CD4-positive, alpha-beta T cell treated with Interleukin-4 for 1 hour (primary cell): ENCODE data around the gene MRPL50.

Experiments
- DNase-seq, 2 donors: peaks; one replicate each; pipeline ENCODE4 v3.0.0-alpha.2; 2020 to 2022

Gene MRPL50

DNA sequence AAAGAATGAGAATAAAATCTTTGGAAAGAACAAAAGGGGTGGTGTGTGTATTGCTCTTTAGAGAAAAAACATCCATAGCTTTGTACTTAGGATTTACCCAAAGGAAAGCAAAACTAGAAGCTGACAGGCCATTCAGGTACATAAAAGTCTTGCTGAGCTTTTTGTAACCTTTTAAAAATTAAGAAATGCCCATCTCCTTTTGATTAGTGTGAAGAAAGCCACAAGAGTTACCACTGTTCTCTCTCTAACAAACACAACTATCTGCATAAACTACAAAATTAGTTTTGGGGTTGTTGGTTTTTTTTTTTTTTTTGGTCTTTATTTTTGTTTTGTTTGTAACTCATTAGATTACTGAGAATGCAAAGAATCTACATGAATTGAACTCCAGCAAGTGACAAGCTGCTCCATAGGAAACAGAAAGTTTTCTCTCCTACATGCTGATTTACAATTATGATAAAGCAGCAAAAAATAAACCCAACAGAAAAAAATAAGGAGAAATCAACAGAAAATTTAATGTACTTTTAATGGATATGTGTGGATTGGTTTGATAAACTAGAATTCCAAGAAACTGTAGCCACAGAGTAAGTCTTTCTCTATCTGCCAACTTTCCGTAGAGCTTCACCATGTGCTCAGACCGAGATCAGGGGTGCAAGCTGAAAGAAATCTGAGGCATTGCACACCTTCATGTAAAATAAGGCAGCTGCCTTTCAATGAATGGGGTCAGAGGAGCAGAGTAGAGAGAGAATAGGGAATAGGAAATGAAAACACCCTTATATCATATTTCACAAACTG is 25.9 kb downstream of the MRPL50 start:
- no peak for DNase-seq

DNA sequence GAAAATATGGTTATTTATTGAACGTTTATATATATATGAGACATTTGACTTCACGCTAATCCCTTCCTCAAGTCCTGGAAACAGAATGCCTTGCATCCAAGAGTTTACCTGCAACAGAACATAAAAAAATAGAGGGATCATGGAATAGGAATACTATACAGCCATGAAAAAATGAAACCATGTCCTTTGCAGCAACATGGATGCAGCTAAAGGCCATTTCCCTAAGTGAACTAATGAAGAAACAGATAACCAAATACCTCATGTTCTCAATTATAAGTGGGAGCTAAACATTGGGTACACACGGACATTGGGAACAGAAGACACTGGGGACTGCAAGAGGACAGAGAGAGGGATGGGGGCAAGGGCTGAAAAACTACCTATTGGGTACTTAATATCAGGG is 26.6 kb downstream of the MRPL50 start:
- no peak for DNase-seq

DNA sequence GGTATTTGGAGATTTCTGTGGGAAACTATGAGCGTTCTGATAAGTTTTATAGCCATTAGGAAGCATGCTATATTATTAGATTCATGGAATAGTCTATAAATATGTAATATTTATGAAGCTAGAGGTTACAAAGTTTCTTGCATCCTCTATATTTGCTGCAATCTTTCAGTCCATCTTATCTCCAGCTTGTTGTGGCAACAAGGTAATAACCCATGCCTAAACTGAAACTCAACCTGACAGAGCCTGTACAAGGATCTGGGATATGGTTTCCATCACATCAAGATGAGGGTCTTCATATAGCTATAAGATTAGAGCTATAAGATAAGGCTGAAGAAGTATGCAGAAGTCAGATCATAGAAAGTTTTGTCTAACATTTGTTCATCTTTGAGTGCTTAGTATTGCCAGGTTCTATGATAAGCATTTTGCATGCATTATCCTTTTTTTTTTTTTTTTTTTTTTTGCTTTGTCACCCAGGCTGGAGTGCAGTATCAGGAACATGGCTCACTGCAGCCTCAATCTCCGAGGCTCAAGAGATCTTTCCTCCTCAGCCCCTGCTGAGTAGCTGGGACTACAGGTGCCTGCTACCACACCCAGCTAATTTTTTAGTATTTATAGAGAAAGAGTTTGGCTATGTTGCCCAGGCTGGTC is 28.4 kb downstream of the MRPL50 start:
- DNase-seq: no peak

DNA sequence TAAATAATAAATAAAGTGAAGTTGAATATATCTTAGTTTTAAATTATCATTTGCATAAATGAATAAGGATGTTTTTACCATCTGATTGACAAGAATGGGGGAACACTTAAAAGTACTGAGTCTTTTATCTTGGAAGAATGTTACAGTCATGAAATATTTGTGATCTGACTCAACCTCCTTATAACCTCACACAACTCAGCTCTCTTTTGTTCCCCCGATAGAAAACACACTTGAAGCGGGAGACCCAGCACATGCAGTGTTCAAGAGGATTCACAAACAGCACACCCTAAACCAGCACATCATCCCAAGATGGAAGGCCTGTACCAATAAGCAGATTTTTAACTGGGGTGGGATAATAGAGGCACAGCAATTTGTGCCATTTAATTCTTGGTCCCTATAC is 29.1 kb downstream of the MRPL50 start:
- no peak for DNase-seq

DNA sequence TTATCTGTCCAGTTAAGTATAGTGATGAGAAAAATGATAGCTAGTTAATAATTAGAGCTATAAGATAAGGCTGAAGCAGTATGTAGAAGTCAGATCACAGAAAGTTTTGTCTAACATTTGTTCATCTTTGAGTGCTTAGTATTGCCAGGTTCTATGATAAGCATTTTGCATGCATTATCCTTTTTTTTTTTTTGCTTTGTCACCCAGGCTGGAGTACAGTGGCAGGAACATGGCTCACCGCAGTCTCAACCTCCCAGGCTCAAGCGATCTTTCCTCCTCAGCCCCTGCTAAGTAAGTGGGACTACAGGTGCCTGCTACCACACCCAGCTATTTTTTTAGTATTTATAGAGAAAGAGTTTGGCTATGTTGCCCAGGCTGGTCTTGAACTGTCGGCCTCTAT is 31.1 kb downstream of the MRPL50 start:
- no peak for DNase-seq

DNA sequence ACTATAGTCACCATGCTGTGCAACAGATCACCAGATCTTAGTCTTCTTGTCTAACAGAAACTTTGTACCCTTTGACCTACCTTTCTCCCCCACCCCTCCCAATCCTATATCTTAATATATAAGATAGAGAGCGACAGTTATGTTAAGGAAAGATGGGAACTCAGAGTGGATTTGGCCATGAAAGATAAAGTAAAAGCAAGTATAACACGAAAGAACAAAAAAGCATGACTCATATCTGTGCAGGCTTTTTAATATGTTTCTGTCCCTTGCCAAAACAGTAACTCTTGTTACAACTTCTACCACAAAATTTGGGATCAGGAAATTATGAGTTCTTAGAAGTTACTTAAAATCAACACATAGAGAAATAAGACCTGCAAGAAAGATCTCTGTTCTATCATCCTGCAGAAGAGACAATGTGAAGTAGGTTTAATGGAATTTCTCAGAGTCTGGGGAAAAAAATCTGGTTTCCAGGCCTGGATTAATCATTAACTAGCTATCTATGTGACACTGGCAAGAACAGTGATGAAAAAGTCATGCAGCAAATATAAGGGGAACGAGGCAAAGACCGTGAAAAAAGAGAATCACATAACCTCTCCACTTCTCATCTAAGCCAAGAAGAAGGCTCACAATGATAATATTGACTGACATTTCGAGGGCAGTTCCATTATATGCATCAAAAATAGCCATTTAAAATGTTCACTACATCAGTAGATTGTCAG is 32.2 kb downstream of the MRPL50 start:
- DNase-seq: no peak

DNA sequence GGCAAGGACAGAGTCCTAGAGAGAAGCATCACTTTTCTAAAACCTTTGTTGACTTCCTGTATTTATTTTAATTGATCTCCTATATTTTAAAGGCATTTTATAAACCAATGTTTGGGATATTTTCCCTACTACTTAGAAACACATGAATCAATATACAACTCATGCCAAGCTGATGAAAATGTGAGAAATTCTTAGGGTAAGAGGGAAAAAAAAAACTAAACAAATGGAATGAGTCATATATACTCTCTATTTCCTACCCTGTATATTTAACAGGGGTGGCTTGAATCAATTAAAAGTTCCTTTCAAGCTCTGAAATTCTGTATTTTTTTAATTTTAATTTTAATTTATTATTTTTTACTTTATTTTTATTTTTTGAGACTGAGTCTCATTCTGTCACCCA is 33.2 kb downstream of the MRPL50 start:
- DNase-seq: no peak

DNA sequence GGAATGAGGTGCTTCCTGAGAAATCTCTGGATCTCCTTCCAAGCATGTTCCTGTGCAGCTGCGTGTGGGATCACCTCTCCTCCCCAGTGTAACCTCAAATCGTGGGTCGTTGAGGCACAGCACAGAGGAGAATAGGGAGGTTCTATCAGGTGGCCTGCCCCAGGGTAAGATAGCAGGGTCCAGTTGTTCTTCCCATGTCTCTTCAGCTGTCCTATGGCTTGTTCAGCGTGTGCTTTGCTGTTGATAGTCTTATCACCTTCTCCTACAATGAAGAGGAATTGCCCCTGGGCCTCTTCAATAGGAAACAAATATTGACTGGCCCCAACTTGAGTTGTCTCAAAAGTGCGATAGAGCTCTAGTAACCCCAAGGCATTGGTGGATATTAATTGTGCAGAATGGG is 36.0 kb downstream of the MRPL50 start:
- DNase-seq: no peak

DNA sequence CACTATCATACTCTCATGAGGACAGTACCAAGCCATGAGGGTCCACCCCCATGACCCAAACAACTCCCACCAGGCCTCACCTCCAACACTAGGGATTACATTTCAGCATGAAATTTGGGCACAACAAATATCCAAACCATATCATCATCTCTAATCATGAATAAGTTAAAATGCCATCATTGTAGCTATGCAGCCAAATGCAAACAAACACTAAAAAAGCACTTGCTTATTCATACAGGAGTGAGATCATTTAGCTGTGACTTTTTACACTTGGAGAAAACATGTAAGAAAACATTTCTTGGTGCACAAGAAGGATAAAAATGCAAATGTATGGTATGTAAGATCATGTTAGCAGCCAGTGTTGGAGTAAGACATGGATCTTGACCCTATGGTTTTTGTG is 37.8 kb downstream of the MRPL50 start:
- no peak for DNase-seq

DNA sequence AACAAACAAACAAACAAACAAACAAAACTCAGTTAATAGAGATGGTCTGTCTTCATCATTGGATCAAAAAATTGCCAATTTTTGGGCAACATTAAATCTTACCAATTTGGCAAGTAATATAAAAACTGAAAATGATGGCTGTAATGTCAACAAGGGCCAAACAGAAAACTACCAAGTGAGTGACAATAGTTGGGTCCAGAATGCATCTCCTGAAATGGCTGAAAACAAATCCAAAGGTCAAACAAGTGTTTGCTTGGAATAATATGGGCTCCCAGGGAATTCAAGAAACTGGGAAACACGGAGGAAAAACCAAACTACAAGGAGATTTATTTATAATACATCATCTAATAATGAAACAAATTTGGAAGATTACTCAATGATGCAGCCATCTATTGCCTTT is 38.7 kb downstream of the MRPL50 start:
- DNase-seq: no peak

DNA sequence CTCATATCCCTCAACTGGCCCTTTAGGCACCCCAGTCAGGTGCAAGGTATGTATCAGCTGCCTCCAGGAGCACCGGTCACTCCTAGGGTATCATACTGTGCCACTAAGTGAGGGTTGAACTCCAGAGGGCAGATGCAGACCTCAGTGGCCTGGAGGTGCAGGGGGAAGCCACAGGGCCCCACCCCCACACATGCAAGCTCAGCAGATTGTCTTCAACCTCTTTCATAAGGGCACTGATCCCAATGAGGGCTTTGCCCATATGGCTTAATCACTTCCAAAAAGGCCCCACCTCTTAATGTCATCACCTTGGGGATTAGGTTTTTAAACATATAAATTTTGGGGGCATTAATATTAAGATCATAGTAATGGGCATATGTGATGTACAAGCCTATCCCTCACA is 41.8 kb downstream of the MRPL50 start:
- no peak for DNase-seq

DNA sequence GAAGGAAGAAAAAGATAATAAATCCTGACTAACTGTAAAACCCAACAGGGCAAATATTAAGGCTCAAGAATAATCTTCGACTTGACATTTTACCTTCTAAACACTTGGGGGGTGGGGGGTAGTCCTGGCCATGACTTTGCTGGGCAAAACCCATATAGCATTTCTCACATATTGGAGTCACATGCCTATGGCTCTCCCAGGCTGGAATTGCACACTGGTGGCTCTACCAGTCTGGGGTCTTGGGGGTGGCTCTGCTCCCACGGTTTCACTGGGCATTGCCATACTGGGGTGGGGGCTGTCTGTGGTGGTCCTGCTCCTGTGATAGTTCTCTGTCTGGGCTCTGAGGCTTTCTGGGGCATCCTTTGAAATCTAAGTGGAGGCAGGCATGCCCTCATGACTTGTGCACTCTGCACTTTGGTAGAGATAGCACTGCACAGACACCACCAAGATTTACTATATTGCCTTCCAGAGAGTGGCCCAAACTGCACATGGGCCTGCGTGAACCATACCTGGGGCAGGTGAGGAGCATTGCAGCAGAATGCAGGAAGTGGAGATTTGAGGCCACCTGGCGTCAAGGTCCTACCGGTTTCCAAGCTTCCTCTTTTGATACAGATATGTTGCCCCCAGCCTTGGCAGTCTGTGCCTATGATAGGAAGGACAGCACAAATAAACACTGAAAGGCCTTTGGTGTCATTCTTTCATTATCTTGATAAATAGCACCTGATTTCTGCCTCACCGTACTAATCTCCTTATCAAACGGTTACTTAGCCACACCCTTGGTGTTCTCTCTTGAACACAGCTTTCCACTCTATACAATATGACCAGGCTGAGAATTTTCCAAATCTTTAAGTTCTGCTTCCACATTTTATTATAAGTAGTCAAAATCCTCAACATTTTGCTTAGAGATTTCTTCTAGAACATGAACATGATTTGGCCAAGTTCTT is 43.4 kb downstream of the MRPL50 start:
- DNase-seq: no peak

DNA sequence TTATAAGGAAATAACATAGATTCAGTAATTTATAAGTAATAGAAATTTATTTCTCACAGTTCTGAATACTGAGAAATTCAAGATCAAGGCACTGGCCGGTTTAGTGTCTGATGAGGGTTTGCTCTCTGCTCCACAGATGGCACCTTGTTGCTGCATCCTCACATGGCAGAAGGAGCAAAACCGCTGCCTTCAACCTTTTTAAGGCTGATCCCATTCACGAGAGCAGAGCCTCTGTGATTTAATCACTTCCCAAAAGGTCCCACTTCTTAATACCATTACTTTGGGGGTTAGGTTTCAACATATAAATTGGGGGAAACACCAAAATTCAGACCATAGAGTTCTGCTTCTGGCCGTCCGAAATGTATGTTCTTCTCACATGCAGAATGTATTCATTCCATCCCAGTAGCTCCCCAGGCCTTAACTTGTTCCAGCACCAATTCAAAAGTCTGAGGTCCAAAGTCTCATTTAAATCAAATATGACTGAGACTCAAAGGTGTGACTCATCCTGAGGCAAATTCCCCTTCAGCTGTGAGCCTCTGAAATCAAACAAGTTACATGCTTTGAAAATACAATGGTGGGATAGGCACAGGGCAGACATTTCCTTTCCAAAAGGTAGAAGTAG is 44.2 kb downstream of the MRPL50 start:
- no peak for DNase-seq

DNA sequence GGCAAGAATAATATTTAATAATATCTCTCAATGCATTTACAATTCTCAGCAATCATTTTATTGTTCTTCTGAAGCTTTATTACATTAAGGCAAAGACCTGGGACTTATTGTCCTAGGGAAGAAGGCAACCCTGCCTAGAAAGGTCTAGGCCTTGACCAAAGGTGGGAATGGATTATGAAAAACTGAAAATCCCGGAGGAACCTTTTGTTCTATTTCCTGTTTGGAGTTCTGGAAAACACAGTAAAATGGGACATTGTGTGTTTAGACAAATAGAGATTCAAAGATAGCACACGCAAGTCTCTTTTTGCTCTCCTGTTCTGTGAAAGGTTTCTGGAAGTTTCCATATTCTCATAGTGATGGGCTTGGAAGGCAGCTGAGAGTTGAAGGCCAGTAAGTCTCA is 44.7 kb downstream of the MRPL50 start:
- no peak for DNase-seq

DNA sequence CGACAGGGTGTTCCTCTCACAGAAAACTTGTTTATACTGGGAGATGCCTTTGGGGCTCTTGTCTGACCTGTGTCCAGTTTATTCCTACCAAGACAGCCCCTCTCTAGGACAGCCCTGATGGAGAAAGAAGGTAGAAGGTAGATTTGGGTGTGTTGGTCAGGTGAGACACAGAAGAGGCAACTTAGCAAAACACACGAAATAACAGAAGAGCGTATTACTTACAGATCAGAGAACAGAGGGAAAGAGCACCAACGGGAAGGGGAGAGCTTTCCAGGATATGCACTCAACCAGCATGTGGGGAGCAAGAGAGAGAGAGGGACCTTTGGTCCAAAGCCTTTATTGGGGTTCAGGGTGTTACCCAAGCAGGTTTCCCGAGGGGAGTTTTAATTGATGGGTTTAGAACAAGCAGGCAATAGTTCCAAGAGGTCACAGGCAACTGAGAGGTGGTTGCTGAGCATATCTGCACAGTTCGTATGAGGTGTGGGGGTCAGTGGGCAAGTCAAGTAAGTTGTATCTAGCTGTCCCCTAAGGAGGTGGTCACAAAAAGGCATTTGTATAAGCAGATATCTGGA is 45.4 kb downstream of the MRPL50 start:
- DNase-seq: no peak

DNA sequence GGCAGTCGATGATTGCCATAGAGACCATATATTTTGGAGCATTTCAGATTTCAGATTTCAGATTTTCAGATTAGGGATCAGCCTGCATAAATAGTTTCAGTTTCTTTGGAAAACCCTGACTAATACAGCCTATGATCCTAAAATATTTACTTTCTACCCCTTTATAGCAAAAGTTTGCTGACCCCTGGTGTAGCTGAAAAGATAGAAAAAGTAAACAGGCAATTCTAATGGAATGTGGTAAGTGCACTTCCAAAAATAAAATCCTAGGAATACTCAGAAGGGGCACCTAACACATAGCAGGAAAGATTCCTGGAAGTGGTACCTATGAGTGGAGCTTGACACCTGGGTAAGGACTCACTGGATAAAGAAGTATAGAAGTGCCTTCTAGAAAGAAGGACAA is 48.1 kb downstream of the MRPL50 start:
- DNase-seq: no peak

DNA sequence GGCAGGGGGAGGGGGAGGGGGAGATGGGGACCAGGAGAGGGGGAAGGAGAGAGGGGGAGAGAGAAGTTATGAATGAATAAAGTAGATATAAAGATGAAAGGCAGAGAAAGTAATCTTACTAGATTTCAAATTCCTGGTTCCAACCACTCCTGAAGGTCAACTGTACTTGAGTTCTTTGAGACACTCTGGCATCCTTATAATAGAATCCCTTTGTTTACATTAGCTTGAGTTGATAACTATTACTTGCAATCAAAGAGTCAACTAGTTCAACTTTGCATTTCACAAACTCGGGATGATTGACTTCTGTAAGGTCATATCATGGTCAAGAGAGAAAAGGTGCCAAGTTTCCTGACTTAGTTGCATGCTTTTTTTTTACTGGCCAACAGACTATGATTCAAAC is 55.8 kb downstream of the MRPL50 start:
- no peak for DNase-seq

DNA sequence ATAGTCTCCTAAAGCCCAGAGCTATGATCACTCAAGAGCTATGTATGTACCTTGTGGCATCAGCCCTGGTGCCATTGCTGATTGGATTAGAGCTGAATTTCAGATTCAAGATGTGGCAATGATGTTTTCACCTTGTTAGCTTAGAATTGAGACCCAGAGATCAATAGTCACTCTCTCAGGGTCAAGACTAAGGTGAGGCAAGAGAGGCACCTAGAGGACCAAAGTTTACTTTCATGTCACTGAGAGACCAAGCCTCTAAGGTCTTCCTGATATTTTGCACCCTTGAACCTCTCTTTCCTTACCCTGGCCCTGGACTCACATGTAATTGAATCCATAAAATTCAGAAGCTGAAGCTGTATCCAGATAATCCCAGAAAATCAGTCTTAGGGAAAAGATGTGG is 56.5 kb downstream of the MRPL50 start:
- DNase-seq: no peak
